Measurements from ENCODE around the gene PRR15L.
"Not testable (repeated sequence)": the region's sequence is repeated elsewhere in the genome, so short reads cannot be mapped to it uniquely, and the experiment has no call there.

The PRR15L gene

GRCh38 chr17:47931848-47932247 is 25.8 kb downstream of the PRR15L start:
- in situ Hi-C loops (cut with HindIII; ENCODE audit: low sequenced_read_pairs): no loop called here
- no peak for DNase-seq (ENCODE audit: low read depth)
- no peak for TF ChIP-seq CTCF (IDR thresholded peaks at IDR 0.05; ENCODE audit: low read depth, low read length, missing control alignments)
- no peak overlapping the region for H3K4me3 ChIP-seq (ENCODE audit: low read depth, low read length)

- no peak for DNase-seq (ENCODE audit: low read depth)
- no peak for TF ChIP-seq CTCF (IDR thresholded peaks at IDR 0.05; ENCODE audit: low read depth, low read length, missing control alignments)
- H3K4me3 ChIP-seq (ENCODE audit: low read depth, low read length): no peak overlapping the region
- in situ Hi-C loops (cut with HindIII; ENCODE audit: low sequenced_read_pairs): no loop called here
Observed at GRCh38 chr17:47929218-47930000, 28.3 kb downstream of the PRR15L start.

DNA sequence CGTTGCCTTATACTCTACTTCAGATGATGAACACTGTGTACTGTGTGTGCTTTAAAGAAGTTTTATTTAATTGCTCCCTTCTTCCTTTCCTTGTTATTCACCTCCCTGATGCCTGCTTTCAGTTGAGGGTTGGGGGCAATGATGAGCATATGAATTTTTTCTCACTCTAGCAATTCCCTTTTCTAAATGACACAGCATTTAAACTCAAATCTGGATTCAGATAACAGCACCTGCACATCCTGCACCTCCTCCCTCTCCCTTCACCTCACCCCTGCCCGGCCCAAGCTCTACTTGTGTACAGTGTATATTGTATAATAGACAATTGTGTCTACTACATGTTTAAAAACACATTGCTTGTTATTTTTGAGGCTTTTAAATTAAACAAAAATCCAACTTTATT is 29.3 kb downstream of the PRR15L start:
- H3K4me3 ChIP-seq (ENCODE audit: low read depth, low read length): no peak overlapping the region
- TF ChIP-seq CTCF (IDR thresholded peaks at IDR 0.05; ENCODE audit: low read depth, low read length, missing control alignments): no peak
- DNase-seq (ENCODE audit: low read depth): no peak
- in situ Hi-C loops (cut with HindIII; ENCODE audit: low sequenced_read_pairs): no loop called here

DNA sequence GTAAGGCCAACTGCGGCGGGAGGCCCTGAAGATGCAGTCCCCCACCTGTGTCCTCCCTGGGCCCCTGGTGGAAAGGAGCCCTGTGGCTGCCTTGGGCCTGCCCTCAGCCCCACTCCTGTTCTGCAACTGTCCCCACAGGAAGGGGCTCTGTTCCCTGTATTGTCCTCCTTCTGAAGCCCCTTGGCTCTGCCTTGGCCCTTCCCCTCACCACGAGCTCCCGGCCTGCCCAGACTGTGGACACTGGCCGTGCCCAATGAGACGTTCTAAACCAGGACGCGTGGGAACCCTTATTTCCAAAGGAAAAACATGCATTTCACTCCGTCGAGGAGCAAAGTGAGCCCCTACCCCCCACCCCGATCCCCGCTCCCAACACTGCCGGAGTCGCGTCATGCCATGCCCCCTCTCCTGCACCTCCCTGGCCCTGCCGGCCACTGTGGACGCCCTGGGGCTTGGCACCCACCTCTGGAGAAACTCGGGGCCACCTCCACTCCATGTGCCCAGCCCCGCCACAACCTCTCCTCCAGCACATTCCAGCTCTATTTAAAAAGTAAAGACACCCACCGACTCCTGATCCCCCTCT is 29.8 kb downstream of the PRR15L start:
- DNase-seq (ENCODE audit: low read depth): no peak
- no peak for TF ChIP-seq CTCF (IDR thresholded peaks at IDR 0.05; ENCODE audit: low read depth, low read length, missing control alignments)
- H3K4me3 ChIP-seq (ENCODE audit: low read depth, low read length): no peak overlapping the region
- in situ Hi-C loops (cut with HindIII; ENCODE audit: low sequenced_read_pairs): no loop called here

GRCh38 chr17:47925678-47925988 is 32.0 kb downstream of the PRR15L start:
- no peak overlapping the region for H3K4me3 ChIP-seq (ENCODE audit: low read depth, low read length)
- no peak for TF ChIP-seq CTCF (IDR thresholded peaks at IDR 0.05; ENCODE audit: low read depth, low read length, missing control alignments)
- DNase-seq (ENCODE audit: low read depth): no peak
- in situ Hi-C loops (cut with HindIII; ENCODE audit: low sequenced_read_pairs): no loop called here

GRCh38 chr17:47924785-47925677 is 32.7 kb downstream of the PRR15L start:
- in situ Hi-C loops (cut with HindIII; ENCODE audit: low sequenced_read_pairs): no loop called here
- no peak for DNase-seq (ENCODE audit: low read depth)
- no peak for TF ChIP-seq CTCF (IDR thresholded peaks at IDR 0.05; ENCODE audit: low read depth, low read length, missing control alignments)
- no peak overlapping the region for H3K4me3 ChIP-seq (ENCODE audit: low read depth, low read length)

DNA sequence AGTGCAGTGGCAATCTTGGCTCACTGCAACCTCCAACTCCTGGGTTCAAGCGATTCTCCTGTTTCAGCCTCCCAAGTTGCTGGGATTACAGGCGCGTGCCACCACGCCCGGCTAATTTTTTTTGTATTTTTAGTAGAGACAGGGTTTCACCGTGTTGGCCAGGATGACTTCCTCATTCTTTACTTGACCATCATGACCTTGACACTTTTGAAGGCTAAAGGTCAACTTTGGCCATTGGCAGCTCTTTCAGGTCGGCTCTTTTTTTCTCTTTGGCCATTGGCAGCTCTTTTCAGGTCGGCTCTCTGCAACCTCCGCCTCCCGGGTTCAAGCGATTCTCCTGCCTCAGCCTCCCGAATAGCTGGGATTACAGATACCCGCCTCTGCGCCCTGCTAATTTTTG is 37.8 kb downstream of the PRR15L start:
- H3K4me3 ChIP-seq (ENCODE audit: low read depth, low read length); DNase-seq (ENCODE audit: low read depth); in situ Hi-C loops (cut with HindIII; ENCODE audit: low sequenced_read_pairs): not testable (repeated sequence)

Data from astrocyte of the cerebellum (primary cell).